GM23338 (cell line): ENCODE data around the gene BDKRB1. TPM values are rescaled to one million over a fixed set of nuclear protein-coding genes. Genes with fewer than 3 reads are reported as not detected.

Source experiments
- ATAC-seq: fragments of 200-7000 bp; cut with Tn5 transposase; 3 replicates; pipeline ENCODE4 v1.9.1; 2020
- DNase-seq: peaks from one replicate; pipeline ENCODE4 v3.0.0-alpha.2; 2015; ENCODE audit warnings: low spot score
- H2AFZ ChIP-seq: fragments of 200-600 bp; sonication (generic); 2 replicates; pipeline ENCODE4 v1.8.0; 2016; ENCODE audit warnings: antibody characterized with exemption, mild to moderate bottlenecking, moderate library complexity
- H3F3A ChIP-seq: fragments of 200-600 bp; sonication (generic); replicated peaks from 2 replicates; pipeline ENCODE4 v1.8.0; 2017; ENCODE audit warnings: antibody characterized with exemption, mixed run types, low read depth
- H3K27ac ChIP-seq: fragments of 200-600 bp; sonication (generic); 2 replicates; pipeline ENCODE4 v1.6.1; 2016; ENCODE audit warnings: low read depth
- H3K27me3 ChIP-seq: fragments of 200-600 bp; sonication (generic); 2 replicates; pipeline ENCODE4 v1.8.0; 2016; ENCODE audit warnings: mild to moderate bottlenecking, mixed run types, moderate library complexity; ENCODE audit not compliant: insufficient read depth
- H3K36me3 ChIP-seq: fragments of 200-600 bp; sonication (generic); 2 replicates; pipeline ENCODE4 v1.8.0; 2016; ENCODE audit warnings: mild to moderate bottlenecking; ENCODE audit not compliant: insufficient read depth
- H3K4me1 ChIP-seq: fragments of 200-600 bp; sonication (generic); 2 replicates; pipeline ENCODE4 v1.8.0; 2016; ENCODE audit warnings: mild to moderate bottlenecking, moderate library complexity; ENCODE audit not compliant: insufficient read depth
- H3K4me2 ChIP-seq: fragments of 200-600 bp; sonication (generic); 2 replicates; pipeline ENCODE4 v1.7.1; 2017; ENCODE audit warnings: mixed run types
- H3K4me3 ChIP-seq: fragments of 200-600 bp; sonication (generic); 2 replicates; pipeline ENCODE4 v1.6.1; 2016; ENCODE audit warnings: mixed run types
- H3K79me2 ChIP-seq: fragments of 200-600 bp; sonication (generic); replicated peaks from 2 replicates; pipeline ENCODE4 v1.8.0; 2017; ENCODE audit warnings: mild to moderate bottlenecking; ENCODE audit not compliant: insufficient read depth
- H3K9me2 ChIP-seq: fragments of 200-600 bp; sonication (generic); 2 replicates; pipeline ENCODE4 v1.8.0; 2017; ENCODE audit not compliant: insufficient read depth
- H4K20me1 ChIP-seq: fragments of 200-600 bp; sonication (generic); replicated peaks from 2 replicates; pipeline ENCODE4 v1.8.0; 2017; ENCODE audit warnings: mild to moderate bottlenecking; ENCODE audit not compliant: insufficient read depth
- H3K27ac Mint-ChIP-seq: 2 replicates; pipeline ENCODE4 v1.8.0; 2020; ENCODE audit warnings: inconsistent platforms, mild to moderate bottlenecking, moderate library complexity, mixed read lengths
- H3K27me3 Mint-ChIP-seq: 3 replicates; pipeline ENCODE4 v1.8.0; 2022; ENCODE audit warnings: low read depth, mild to moderate bottlenecking, moderate library complexity, mixed read lengths, inconsistent platforms; ENCODE audit not compliant: insufficient read depth, poor library complexity
- H3K36me3 Mint-ChIP-seq: 3 replicates; pipeline ENCODE4 v1.8.0; 2021; ENCODE audit warnings: low read depth, mild to moderate bottlenecking, inconsistent platforms, moderate library complexity, mixed read lengths
- H3K4me1 Mint-ChIP-seq: 3 replicates; pipeline ENCODE4 v1.8.0; 2020; ENCODE audit warnings: mild to moderate bottlenecking, inconsistent platforms, mixed read lengths
- H3K4me3 Mint-ChIP-seq: 3 replicates; pipeline ENCODE4 v1.8.0; 2021; ENCODE audit warnings: moderate library complexity, mild to moderate bottlenecking, inconsistent platforms, mixed read lengths
- H3K9me3 Mint-ChIP-seq: 3 replicates; pipeline ENCODE4 v1.8.0; 2020; ENCODE audit warnings: moderate library complexity, mild to moderate bottlenecking, inconsistent platforms, mixed read lengths
- CREB1 ChIP-seq: fragments of 250-450 bp; sonication (Bioruptor Pico); IDR thresholded peaks from 2 replicates; pipeline ENCODE4 v1.5.0; 2020; ENCODE audit warnings: low read depth, mild to moderate bottlenecking, moderate library complexity
- CTCF ChIP-seq, 2 experiments: fragments of 200-600 bp in 1 of 2; sonication (generic) in 1 of 2; conservative IDR thresholded peaks; 2 replicates each; pipeline versions ENCODE4 v1.5.1 to v1.6.1; 2016 to 2017; ENCODE audit warnings: antibody characterized with exemption in 2 of 2, low read depth in 2 of 2, mild to moderate bottlenecking in 2 of 2, moderate library complexity in 1 of 2
- ETS1 ChIP-seq: IDR thresholded peaks from 2 replicates; pipeline ENCODE4 v1.6.1; 2016; ENCODE audit warnings: antibody characterized with exemption
- EZH2 ChIP-seq: fragments of 200-600 bp; sonication (generic); IDR thresholded peaks from one replicate; pipeline ENCODE4 v1.8.0; 2017; ENCODE audit warnings: antibody characterized with exemption, mild to moderate bottlenecking, low read depth; ENCODE audit not compliant: unreplicated experiment
- EZH2phosphoT487 ChIP-seq: fragments of 200-600 bp; sonication (generic); IDR thresholded peaks from one replicate; pipeline ENCODE4 v1.8.1; 2018; ENCODE audit warnings: antibody characterized with exemption; ENCODE audit not compliant: unreplicated experiment
- JUNB ChIP-seq: IDR thresholded peaks from one replicate; pipeline ENCODE4 v1.6.1; 2016; ENCODE audit warnings: antibody characterized with exemption; ENCODE audit not compliant: unreplicated experiment
- NANOG ChIP-seq: IDR thresholded peaks from 2 replicates; pipeline ENCODE4 v1.6.1; 2016; ENCODE audit warnings: antibody characterized with exemption, borderline replicate concordance
- POLR2AphosphoS5 ChIP-seq: IDR thresholded peaks from 2 replicates; pipeline ENCODE4 v1.6.1; 2016; ENCODE audit warnings: antibody characterized with exemption, low read depth
- REST ChIP-seq: IDR thresholded peaks from one replicate; pipeline ENCODE4 v1.6.1; 2018; ENCODE audit warnings: antibody characterized with exemption; ENCODE audit not compliant: unreplicated experiment
- STAT1 ChIP-seq: IDR thresholded peaks from one replicate; pipeline ENCODE4 v1.6.1; 2016; ENCODE audit warnings: antibody characterized with exemption; ENCODE audit not compliant: unreplicated experiment
- ZNF114 ChIP-seq: fragments of 250-450 bp; sonication (Bioruptor Pico); IDR thresholded peaks from 2 replicates; pipeline ENCODE4 v1.5.0; 2020; ENCODE audit warnings: mild to moderate bottlenecking, moderate library complexity
- ZNF331 ChIP-seq: fragments of 250-450 bp; sonication (Bioruptor Pico); IDR thresholded peaks from 2 replicates; pipeline ENCODE4 v1.5.0; 2020; ENCODE audit warnings: low read depth, mild to moderate bottlenecking, moderate library complexity
- ZNF462 ChIP-seq: fragments of 250-450 bp; sonication (Bioruptor Pico); IDR thresholded peaks from 2 replicates; pipeline ENCODE4 v1.5.0; 2020; ENCODE audit warnings: mild to moderate bottlenecking, moderate library complexity
- polyA plus RNA-seq: library from polyadenylated mRNA; unstranded; fragments of >200 nt; fragmentation: Nextera tagmentation; extraction: Ambion mirVana; gene quantifications from 2 replicates; pipeline ENCODE4 v1.2.1, GENCODE V29; 2016
- total RNA-seq: library from RNA; depleted of rRNA; stranded (reverse); fragments of >200 nt; shearing (Covaris generic); gene quantifications from 2 replicates; pipeline ENCODE4 v1.2.3, GENCODE V29; 2014

BDKRB1 gene
- total and polyA plus RNA-seq, 2 experiments from 2014 or later: not detected

- Histone ChIP-seq H3K4me2 (no peak overlapping the region), H4K20me1 (no peaks in the 10 kb centered on the region), H2AFZ (no peak overlapping the region), H3K36me3 (no peaks in the 10 kb centered on the region), H3K27me3 (no peaks in the 10 kb centered on the region), H3K4me1 (no peaks in the 10 kb centered on the region), H3F3A (no peaks in the 10 kb centered on the region), H3K4me3 (no peak overlapping the region), H3K9me2 (no peaks in the 10 kb centered on the region), H3K79me2 (no peaks in the 10 kb centered on the region), H3K27ac (no peak overlapping the region)
- no peak overlapping the region for H3K4me3 Mint-ChIP-seq
- no peak overlapping the region for H3K27ac Mint-ChIP-seq
- no peak for ATAC-seq
- no peak for DNase-seq
- H3K4me1 Mint-ChIP-seq: peaks cover 5% of the 10 kb centered on the region
- H3K9me3 Mint-ChIP-seq: no peaks in the 10 kb centered on the region
- peaks cover 11% of the 10 kb centered on the region for H3K27me3 Mint-ChIP-seq
- TF ChIP-seq STAT1: no peak
- TF ChIP-seq JUNB: no peak
- no peak for TF ChIP-seq EZH2
- TF ChIP-seq NANOG: no peak
- no peak for TF ChIP-seq ZNF114 (CRISPR knock-in tag)
- no peak for TF ChIP-seq CREB1
- no peak for TF ChIP-seq ZNF331
- TF ChIP-seq CTCF (conservative IDR thresholded peaks at IDR 0.05; ENCODE audit: low read depth in 2 of 2): no peak
- no peak for TF ChIP-seq POLR2AphosphoS5
- TF ChIP-seq EZH2phosphoT487: no peak
- no peak for TF ChIP-seq REST
- TF ChIP-seq ZNF462: no peak
- TF ChIP-seq ETS1: no peak
- no peaks in the 10 kb centered on the region for H3K36me3 Mint-ChIP-seq
Measured at GRCh38 chr14:96221841-96222240, 34.2 kb upstream of the BDKRB1 start.
